ENCODE results near the gene ONECUT3. TPM values are rescaled to one million over a fixed set of nuclear protein-coding genes. Genes with fewer than 3 reads are reported as not detected.

ONECUT3 gene
- total RNA-seq, 2 donors from 2014 or later, result 0.42 TPM; not detected in 1

DNA sequence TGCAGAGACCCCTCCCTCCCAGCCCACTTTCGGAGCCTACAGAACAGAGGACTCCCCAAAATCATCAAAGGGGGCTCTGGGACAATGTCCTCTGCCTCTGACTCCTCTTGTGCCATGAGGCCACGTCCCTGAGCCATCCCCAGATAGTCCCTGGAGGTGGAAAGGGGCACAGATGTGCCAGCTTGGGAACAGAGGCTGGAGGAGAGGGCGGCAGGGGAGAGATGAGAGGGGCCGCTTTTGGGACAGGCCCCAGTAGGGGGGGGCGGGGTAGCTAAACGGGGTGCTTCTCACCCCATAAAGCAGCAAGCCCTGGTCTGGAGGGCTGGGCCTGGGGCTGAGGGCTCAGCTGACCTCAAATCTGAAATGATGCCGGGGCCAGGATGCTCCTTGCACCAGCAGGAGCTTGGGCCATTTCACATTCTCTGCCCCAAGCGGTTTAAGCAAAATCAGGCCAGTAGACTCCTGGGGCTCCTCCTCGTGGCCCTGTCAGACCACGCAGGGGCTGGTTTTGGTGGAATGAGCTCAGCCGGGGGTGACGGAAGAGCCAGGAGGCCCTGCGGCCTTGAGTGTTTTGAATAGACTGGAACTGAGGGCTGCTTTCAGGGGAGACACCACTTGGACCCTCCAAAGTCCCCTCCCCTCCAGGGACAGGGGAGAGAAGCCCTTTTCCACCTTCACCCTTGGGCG lies 27.1 kb downstream of the ONECUT3 start:
- ATAC-seq (ENCODE audit: insufficient number of reproducible peaks, low FRiP score, low read depth), result no peak
- Histone ChIP-seq H3K36me3 (no peaks in the 10 kb centered on the region), H3K4me3 (no peak overlapping the region), H3K4me1 (ENCODE audit: control insufficient read depth in 1 of 2, low read depth in 2 of 2) (no peaks in the 10 kb centered on the region), H3K27ac (no peak overlapping the region), H3K27me3 (replicated peaks; ENCODE audit: insufficient read depth) (peaks cover 23% of the 10 kb centered on the region), H3K9me3 (peaks cover 7% of the 10 kb centered on the region)
- TF ChIP-seq, protein P1, sequence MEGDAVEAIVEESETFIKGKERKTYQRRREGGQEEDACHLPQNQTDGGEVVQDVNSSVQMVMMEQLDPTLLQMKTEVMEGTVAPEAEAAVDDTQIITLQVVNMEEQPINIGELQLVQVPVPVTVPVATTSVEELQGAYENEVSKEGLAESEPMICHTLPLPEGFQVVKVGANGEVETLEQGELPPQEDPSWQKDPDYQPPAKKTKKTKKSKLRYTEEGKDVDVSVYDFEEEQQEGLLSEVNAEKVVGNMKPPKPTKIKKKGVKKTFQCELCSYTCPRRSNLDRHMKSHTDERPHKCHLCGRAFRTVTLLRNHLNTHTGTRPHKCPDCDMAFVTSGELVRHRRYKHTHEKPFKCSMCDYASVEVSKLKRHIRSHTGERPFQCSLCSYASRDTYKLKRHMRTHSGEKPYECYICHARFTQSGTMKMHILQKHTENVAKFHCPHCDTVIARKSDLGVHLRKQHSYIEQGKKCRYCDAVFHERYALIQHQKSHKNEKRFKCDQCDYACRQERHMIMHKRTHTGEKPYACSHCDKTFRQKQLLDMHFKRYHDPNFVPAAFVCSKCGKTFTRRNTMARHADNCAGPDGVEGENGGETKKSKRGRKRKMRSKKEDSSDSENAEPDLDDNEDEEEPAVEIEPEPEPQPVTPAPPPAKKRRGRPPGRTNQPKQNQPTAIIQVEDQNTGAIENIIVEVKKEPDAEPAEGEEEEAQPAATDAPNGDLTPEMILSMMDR (IDR thresholded peaks at IDR 0.05), result no peak
- DNase-seq (ENCODE audit: low spot score), result no peak

DNA sequence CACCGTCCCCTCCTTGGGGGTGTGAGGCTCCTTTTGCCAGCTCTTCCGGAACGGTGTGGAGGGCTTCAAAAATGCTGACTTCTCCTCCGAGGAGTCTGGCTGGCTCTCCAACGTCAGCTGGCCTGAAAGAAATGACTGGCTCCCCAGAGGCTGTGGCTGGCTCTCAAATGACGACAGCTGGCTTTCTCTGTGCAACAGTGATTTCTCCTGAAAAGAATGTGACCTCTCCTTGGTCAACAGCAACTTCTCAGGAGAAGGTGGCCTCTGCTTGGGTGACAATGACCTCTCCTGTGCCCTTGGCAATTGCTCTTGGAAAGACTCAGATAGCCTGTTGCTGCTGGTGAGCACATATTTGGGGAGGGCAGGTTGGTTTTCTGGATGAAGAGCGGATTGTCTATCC lies 29.2 kb downstream of the ONECUT3 start:
- no peak overlapping the region for H3K4me3 ChIP-seq
- H3K27me3 ChIP-seq (replicated peaks; ENCODE audit: insufficient read depth), result peaks cover 9% of the 10 kb centered on the region
- DNase-seq (ENCODE audit: low spot score) (no peak), ATAC-seq (ENCODE audit: insufficient number of reproducible peaks, low FRiP score, low read depth) (no peak)
- H3K27ac ChIP-seq, result no peak overlapping the region
- TF ChIP-seq, protein P1 (IDR thresholded peaks at IDR 0.05), result no peak
- H3K4me1 ChIP-seq (ENCODE audit: control insufficient read depth in 1 of 2, low read depth in 2 of 2), result no peaks in the 10 kb centered on the region
- H3K9me3 ChIP-seq, result peaks cover 7% of the 10 kb centered on the region
- no peaks in the 10 kb centered on the region for H3K36me3 ChIP-seq

DNA sequence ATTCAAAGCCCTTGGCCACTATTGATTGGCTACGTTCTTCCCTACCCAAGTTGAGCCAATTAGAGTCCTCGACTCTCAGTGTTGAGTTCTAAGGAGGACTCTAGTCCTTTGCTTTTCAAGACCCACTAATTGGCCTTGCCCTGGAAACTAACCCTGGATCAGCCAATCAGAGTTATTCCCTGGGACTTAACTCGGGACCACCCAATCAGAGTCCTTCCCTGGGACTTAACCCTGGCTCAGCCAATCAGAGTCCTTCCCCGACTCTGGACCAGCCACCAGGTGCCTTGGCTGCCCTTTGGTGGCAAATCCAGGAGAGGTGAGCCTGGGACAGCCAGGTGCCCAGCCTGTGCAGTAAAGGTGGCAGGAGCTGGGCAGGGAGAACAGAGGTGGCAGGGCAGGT lies 30.0 kb downstream of the ONECUT3 start:
- Histone ChIP-seq H3K36me3 (no peaks in the 10 kb centered on the region), H3K27me3 (replicated peaks; ENCODE audit: insufficient read depth) (peaks cover 9% of the 10 kb centered on the region), H3K9me3 (peaks cover 7% of the 10 kb centered on the region), H3K4me3 (no peak overlapping the region), H3K27ac (no peak overlapping the region), H3K4me1 (ENCODE audit: control insufficient read depth in 1 of 2, low read depth in 2 of 2) (no peaks in the 10 kb centered on the region)
- TF ChIP-seq, protein P1 (IDR thresholded peaks at IDR 0.05), result no peak
- no peak for DNase-seq (ENCODE audit: low spot score)
- ATAC-seq (ENCODE audit: insufficient number of reproducible peaks, low FRiP score, low read depth), result no peak

DNA sequence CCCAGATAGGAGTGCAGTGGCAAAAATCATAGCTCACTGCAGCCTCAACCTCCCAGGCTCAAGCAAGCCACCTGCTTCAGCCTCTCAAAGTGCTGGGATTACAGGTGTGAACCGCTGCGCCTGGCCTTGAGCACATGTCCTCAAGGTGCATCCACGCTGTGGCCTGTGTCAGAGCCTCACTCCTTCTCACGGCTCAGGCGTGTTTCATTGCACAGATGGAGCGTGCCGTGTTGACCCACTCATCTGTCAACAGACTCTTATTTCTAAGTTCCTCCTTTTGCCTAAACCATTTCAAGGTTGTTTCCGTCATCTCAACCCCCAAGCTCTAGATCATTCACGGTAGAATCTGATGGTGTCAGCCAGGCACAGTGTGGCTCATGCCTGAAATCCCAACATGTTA lies 30.6 kb downstream of the ONECUT3 start:
- H3K4me1 ChIP-seq (ENCODE audit: control insufficient read depth in 1 of 2, low read depth in 2 of 2), result no peaks in the 10 kb centered on the region
- H3K36me3 ChIP-seq, result no peaks in the 10 kb centered on the region
- H3K27ac ChIP-seq, result no peak overlapping the region
- no peak for ATAC-seq (ENCODE audit: insufficient number of reproducible peaks, low FRiP score, low read depth)
- TF ChIP-seq, protein P1 (IDR thresholded peaks at IDR 0.05), result no peak
- no peak overlapping the region for H3K4me3 ChIP-seq
- peaks cover 7% of the 10 kb centered on the region for H3K9me3 ChIP-seq
- peaks cover 9% of the 10 kb centered on the region for H3K27me3 ChIP-seq (replicated peaks; ENCODE audit: insufficient read depth)
- no peak for DNase-seq (ENCODE audit: low spot score)

DNA sequence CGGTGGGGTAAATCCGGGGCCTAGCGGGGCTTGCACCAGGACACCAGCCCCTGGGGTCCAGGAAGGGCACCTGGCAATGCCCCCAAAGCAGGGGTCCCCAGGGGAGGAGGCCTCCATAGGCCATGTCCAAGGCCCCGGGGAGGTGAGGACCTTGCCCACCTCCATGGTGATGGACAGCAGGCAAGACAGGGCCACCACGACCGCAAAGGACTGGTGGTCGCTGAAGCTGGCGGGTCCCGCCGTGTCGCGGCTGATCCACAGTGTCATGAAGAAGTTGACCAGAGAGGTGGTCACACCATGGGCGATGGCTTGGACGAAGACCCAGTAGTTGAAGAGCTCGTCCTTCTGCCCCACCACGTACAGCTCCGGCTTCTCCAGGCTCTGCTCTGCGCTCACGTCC lies 32.0 kb downstream of the ONECUT3 start:
- Histone ChIP-seq H3K27me3 (replicated peaks; ENCODE audit: insufficient read depth) (no peaks in the 10 kb centered on the region), H3K27ac (no peak overlapping the region), H3K36me3 (no peaks in the 10 kb centered on the region), H3K9me3 (peaks cover 7% of the 10 kb centered on the region), H3K4me3 (no peak overlapping the region), H3K4me1 (ENCODE audit: control insufficient read depth in 1 of 2, low read depth in 2 of 2) (no peaks in the 10 kb centered on the region)
- ATAC-seq (ENCODE audit: insufficient number of reproducible peaks, low FRiP score, low read depth) (no peak), DNase-seq (ENCODE audit: low spot score) (no peak)
- TF ChIP-seq, protein P1 (IDR thresholded peaks at IDR 0.05), result no peak
